HCT116 (cell line): ENCODE data around the gene NOS2. TPM values are rescaled to one million over a fixed set of nuclear protein-coding genes. Genes with fewer than 3 reads are reported as not detected.

Experiments used
- ATAC-seq: fragments of 200-7000 bp; cut with Tn5 transposase; 2 replicates; pipeline ENCODE4 v1.9.1; 2020; ENCODE audit warnings: mild to moderate bottlenecking, moderate library complexity
- BruUV-seq: library from RNA; stranded (reverse); fragments of 400-500 nt; replicated peaks from 2 replicates; lab custom pipeline; 2021; lab: Mats Ljungman, UMichigan
- CTCF ChIA-PET: fragments of 300-600 bp; sonication (Branson Sonifier 250); formaldehyde crosslinking; loops from one replicate; lab custom pipeline; 2021; ENCODE audit warnings: antibody characterized with exemption; lab: Charles Lee
- POLR2A ChIA-PET: fragments of 300-600, 350-600 bp; sonication (Branson Sonifier 250); formaldehyde crosslinking; loops from one replicate; lab custom pipeline; 2021; ENCODE audit warnings: antibody characterized with exemption; lab: Charles Lee
- RAD21 ChIA-PET, 2 experiments: fragments of 300-600 bp; sonication (Branson Sonifier 250); formaldehyde crosslinking; loops; one replicate each; lab custom pipeline; 2023; ENCODE audit warnings: low total read pairs in 2 of 2; ENCODE audit not compliant: uncharacterized antibody in 2 of 2, unreplicated experiment in 2 of 2, low non-redundant PET in 1 of 2; lab: Charles Lee
- DNase-seq: peaks from one replicate; pipeline ENCODE4 v3.0.0-alpha.2; 2010; ENCODE audit warnings: low read depth, low spot score
- H2AFZ ChIP-seq: fragments of 200-600 bp; shearing (Covaris generic), sonication (generic); 2 replicates; pipeline ENCODE4 v1.6.1; 2017; ENCODE audit warnings: low read depth, mixed run types, mixed read lengths, antibody characterized with exemption, low read length; ENCODE audit not compliant: poor library complexity, severe bottlenecking
- H3K27ac ChIP-seq: 2 replicates; pipeline ENCODE4 v1.5.1; 2012; ENCODE audit warnings: low read depth, low read length
- H3K27me3 ChIP-seq: fragments of 200-600 bp; sonication (generic); 2 replicates; pipeline ENCODE4 v1.6.1; 2016; ENCODE audit warnings: mixed run types, low read length, mixed read lengths; ENCODE audit not compliant: insufficient read depth
- H3K36me3 ChIP-seq, 2 experiments: fragments of 200-500 bp in 1 of 2; fragments of 200-600 bp in 1 of 2; sonication (Bioruptor generic) in 1 of 2; sonication (generic) in 1 of 2; 2 replicates each; pipeline versions ENCODE4 v1.5.1 to v1.6.1; 2014 to 2016; ENCODE audit warnings: low read length in 2 of 2, inconsistent platforms in 1 of 2, mixed read lengths in 1 of 2, mixed run types in 1 of 2; ENCODE audit not compliant: insufficient read depth in 2 of 2, control insufficient read depth in 1 of 2
- H3K4me1 ChIP-seq, 2 experiments: fragments of 200-600 bp in 1 of 2; sonication (generic) in 1 of 2; 2 replicates each; pipeline versions ENCODE4 v1.5.1 to v1.6.1; 2012 to 2017; ENCODE audit warnings: low read length in 2 of 2, inconsistent platforms in 1 of 2, mild to moderate bottlenecking in 1 of 2, mixed read lengths in 1 of 2, mixed run types in 1 of 2, moderate library complexity in 1 of 2; ENCODE audit not compliant: insufficient read depth in 2 of 2, control insufficient read depth in 1 of 2
- H3K4me2 ChIP-seq: fragments of 200-600 bp; sonication (generic); 2 replicates; pipeline ENCODE4 v1.6.1; 2017; ENCODE audit warnings: mixed run types, low read length, mixed read lengths
- H3K4me3 ChIP-seq, 2 experiments: fragments of 200-600 bp in 1 of 2; sonication (generic) in 1 of 2; replicated peaks in 1 of 2; 2 replicates each; pipeline ENCODE4 v1.5.1; 2011 to 2016; ENCODE audit warnings: low read length in 2 of 2, control low read depth in 1 of 2, low read depth in 1 of 2, mild to moderate bottlenecking in 1 of 2, mixed read lengths in 1 of 2, mixed run types in 1 of 2
- H3K79me2 ChIP-seq: fragments of 200-600 bp; sonication (generic); 2 replicates; pipeline ENCODE4 v1.6.1; 2017; ENCODE audit warnings: mild to moderate bottlenecking, mixed run types, low read length, moderate library complexity, mixed read lengths; ENCODE audit not compliant: insufficient read depth
- H3K9ac ChIP-seq: fragments of 200-600 bp; sonication (generic); 2 replicates; pipeline ENCODE4 v1.6.1; 2016; ENCODE audit warnings: low read length, mixed read lengths
- H3K9me2 ChIP-seq: fragments of 200-600 bp; sonication (generic), shearing (Covaris generic); 2 replicates; pipeline ENCODE4 v1.6.1; 2017; ENCODE audit warnings: mixed run types, mild to moderate bottlenecking, moderate library complexity; ENCODE audit not compliant: insufficient read depth
- H3K9me3 ChIP-seq, 2 experiments: fragments of 200-500 bp in 1 of 2; fragments of 200-600 bp in 1 of 2; sonication (Bioruptor generic) in 1 of 2; sonication (generic) in 1 of 2; 2 replicates each; pipeline ENCODE4 v1.6.1; 2014 to 2017; ENCODE audit warnings: low read length in 2 of 2, mixed read lengths in 2 of 2, inconsistent platforms in 1 of 2, low read depth in 1 of 2, mild to moderate bottlenecking in 1 of 2, mixed run types in 1 of 2, moderate library complexity in 1 of 2; ENCODE audit not compliant: control insufficient read depth in 1 of 2, insufficient read depth in 1 of 2
- H4K20me1 ChIP-seq: fragments of 200-600 bp; sonication (generic), shearing (Covaris generic); 2 replicates; pipeline ENCODE4 v1.6.1; 2017; ENCODE audit warnings: mixed run types, mild to moderate bottlenecking, moderate library complexity; ENCODE audit not compliant: insufficient read depth
- intact Hi-C: fragments of 100-400 bp; cut with micrococcal nuclease; formaldehyde crosslinking; loops from 2 replicates; pipeline ENCODE4 v1.10.0; 2022
- total RNA-seq: library from RNA; stranded (reverse); gene quantifications from one replicate; pipeline ENCODE4 v1.2.1, GENCODE V29; 2021; ENCODE audit not compliant: unreplicated experiment
- TF ChIP-seq, protein P1 (sequence below), 3 experiments: fragments of 200-600 bp in 1 of 3; sonication (generic) in 1 of 3; IDR thresholded peaks in 2 of 3; conservative IDR thresholded peaks in 1 of 3; 2 replicates each; pipeline ENCODE4 v1.5.1; 2012 to 2017; ENCODE audit warnings: low read depth in 2 of 3, low read length in 2 of 3, antibody characterized with exemption in 1 of 3, borderline replicate concordance in 1 of 3, control low read depth in 1 of 3, mild to moderate bottlenecking in 1 of 3, mixed read lengths in 1 of 3, mixed run types in 1 of 3, moderate library complexity in 1 of 3; ENCODE audit not compliant: insufficient read depth in 1 of 3
- TF ChIP-seq, protein P2 (sequence below): IDR thresholded peaks from 2 replicates; pipeline ENCODE4 v1.6.1; 2012
- TF ChIP-seq, protein P3 (sequence below): IDR thresholded peaks from 2 replicates; pipeline ENCODE4 v1.6.1; 2012; ENCODE audit warnings: low read depth

The NOS2 gene
- total RNA-seq, 1 experiment from 2014 or later = 0.07 TPM

DNA sequence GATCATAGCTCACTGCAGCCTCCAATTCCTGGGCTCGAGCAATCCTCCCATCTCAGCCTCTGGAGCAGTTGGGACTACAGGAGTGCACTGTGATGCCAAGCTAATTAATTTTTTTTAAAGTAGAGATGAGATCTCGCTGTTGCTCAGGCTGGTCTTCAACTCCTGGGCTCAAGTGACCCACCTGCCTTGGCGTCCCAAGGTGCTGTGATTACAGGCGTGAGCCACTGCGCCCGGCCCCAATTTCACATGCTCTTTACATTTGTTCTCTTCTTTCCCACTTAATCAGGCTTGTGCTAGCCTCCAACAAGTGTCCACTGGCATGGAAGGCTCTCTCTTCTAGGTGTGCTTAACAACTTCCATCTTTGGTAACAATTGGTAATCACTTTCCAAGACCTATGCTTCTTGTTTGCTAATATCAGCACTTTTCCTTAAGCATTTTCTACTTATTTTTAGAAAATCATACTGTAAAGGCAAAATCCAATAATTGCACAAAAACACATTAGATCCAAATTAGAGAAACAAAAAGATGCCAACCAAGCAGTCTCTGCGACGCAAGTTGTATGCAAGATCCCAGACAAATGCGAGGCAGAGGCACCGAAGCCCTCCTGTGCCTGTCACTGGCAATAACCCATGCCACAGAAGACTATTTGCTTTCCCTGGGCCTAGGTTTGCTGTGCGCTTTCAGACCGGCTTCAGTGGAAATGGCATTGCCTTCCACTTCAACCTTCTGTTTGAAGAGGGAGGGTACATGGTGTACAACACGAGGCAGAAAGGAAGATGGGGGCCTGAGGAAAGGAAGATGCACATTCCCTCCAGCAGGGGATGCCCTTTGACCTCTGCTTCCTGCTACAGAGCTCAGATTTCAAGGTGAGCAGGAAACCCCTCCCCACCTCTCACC is 52.6 kb downstream of the NOS2 start:
- Histone ChIP-seq H3K9ac (no peak overlapping the region), H3K4me1 (peaks cover 0 to 4% of the 10 kb centered on the region in 2 experiments; a peak in 1 of 4 replicates), H3K4me2 (no peak overlapping the region), H3K27ac (no peak overlapping the region), H3K36me3 (no peaks in the 10 kb centered on the region), H2AFZ (no peak overlapping the region), H3K9me3 (no peaks in the 10 kb centered on the region), H3K79me2 (no peaks in the 10 kb centered on the region), H3K4me3 (no peak overlapping the region), H3K27me3 (no peaks in the 10 kb centered on the region), H3K9me2 (no peaks in the 10 kb centered on the region), H4K20me1 (no peaks in the 10 kb centered on the region)
- ATAC-seq (peak; percentile 76), DNase-seq (peak; percentile 23)
- TF ChIP-seq, protein P1, sequence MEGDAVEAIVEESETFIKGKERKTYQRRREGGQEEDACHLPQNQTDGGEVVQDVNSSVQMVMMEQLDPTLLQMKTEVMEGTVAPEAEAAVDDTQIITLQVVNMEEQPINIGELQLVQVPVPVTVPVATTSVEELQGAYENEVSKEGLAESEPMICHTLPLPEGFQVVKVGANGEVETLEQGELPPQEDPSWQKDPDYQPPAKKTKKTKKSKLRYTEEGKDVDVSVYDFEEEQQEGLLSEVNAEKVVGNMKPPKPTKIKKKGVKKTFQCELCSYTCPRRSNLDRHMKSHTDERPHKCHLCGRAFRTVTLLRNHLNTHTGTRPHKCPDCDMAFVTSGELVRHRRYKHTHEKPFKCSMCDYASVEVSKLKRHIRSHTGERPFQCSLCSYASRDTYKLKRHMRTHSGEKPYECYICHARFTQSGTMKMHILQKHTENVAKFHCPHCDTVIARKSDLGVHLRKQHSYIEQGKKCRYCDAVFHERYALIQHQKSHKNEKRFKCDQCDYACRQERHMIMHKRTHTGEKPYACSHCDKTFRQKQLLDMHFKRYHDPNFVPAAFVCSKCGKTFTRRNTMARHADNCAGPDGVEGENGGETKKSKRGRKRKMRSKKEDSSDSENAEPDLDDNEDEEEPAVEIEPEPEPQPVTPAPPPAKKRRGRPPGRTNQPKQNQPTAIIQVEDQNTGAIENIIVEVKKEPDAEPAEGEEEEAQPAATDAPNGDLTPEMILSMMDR (IDR thresholded peaks at IDR 0.05 in 2 of 3, conservative IDR thresholded peaks at IDR 0.05 in 1 of 3; ENCODE audit: borderline replicate concordance in 1 of 3, insufficient read depth in 1 of 3, low read depth in 2 of 3, low read length in 2 of 3) = peak in 2 of 3 experiments; percentile 65 to 71; a peak in 4 of 6 replicates
- TF ChIP-seq, protein P2, sequence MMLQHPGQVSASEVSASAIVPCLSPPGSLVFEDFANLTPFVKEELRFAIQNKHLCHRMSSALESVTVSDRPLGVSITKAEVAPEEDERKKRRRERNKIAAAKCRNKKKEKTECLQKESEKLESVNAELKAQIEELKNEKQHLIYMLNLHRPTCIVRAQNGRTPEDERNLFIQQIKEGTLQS = no peak
- CTCF ChIA-PET = interaction anchor here (0.7 to 2.2 kb wide), 4 partner anchors 9 to 93 kb away, joined by 3 to 12 read pairs (median 4); no protein-coding TSS in a partner anchor
- intact Hi-C loops = loop anchor here (10.0 kb wide), 1 partner anchor 63 kb away; no protein-coding TSS in a partner anchor
- POLR2A ChIA-PET = no interaction called here
- RAD21 ChIA-PET = no interaction called here
- BruUV-seq = no TSS peak

DNA sequence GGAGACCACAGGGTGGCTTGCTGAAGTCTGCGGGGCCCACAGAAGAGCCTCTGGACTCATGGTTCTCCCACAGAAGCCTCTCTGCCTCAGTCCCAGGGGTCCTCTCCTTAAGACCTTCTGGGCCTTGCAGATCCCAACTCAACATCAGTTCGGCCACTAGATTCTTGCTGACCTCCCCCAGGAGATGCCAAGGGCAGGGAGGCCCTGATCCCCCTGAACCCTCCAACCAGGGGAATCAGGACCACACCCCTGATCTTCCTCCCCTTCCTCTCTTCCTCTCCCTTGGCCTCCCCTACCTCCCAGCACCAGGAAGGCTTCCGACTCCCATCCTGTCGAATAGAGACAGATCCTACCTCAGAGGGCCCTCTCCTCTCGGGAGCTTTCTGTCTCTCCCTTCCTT is 53.4 kb downstream of the NOS2 start:
- intact Hi-C loops = loop anchor here (10.0 kb wide), 1 partner anchor 62 kb away; no protein-coding TSS in a partner anchor
- no TSS peak for BruUV-seq
- RAD21 ChIA-PET = no interaction called here

More for the DNA sequence above, 53.4 kb downstream of the NOS2 start:
- Histone ChIP-seq H3K27me3 (no peaks in the 10 kb centered on the region), H3K4me1 (peaks cover 0 to 4% of the 10 kb centered on the region in 2 experiments; a peak in 1 of 4 replicates), H3K9ac (no peak overlapping the region), H3K36me3 (no peaks in the 10 kb centered on the region), H3K27ac (no peak overlapping the region), H4K20me1 (no peaks in the 10 kb centered on the region), H3K4me3 (no peak overlapping the region), H3K4me2 (no peak overlapping the region), H3K9me2 (no peaks in the 10 kb centered on the region), H2AFZ (no peak overlapping the region), H3K9me3 (no peaks in the 10 kb centered on the region), H3K79me2 (no peaks in the 10 kb centered on the region)
- TF ChIP-seq, protein P3, sequence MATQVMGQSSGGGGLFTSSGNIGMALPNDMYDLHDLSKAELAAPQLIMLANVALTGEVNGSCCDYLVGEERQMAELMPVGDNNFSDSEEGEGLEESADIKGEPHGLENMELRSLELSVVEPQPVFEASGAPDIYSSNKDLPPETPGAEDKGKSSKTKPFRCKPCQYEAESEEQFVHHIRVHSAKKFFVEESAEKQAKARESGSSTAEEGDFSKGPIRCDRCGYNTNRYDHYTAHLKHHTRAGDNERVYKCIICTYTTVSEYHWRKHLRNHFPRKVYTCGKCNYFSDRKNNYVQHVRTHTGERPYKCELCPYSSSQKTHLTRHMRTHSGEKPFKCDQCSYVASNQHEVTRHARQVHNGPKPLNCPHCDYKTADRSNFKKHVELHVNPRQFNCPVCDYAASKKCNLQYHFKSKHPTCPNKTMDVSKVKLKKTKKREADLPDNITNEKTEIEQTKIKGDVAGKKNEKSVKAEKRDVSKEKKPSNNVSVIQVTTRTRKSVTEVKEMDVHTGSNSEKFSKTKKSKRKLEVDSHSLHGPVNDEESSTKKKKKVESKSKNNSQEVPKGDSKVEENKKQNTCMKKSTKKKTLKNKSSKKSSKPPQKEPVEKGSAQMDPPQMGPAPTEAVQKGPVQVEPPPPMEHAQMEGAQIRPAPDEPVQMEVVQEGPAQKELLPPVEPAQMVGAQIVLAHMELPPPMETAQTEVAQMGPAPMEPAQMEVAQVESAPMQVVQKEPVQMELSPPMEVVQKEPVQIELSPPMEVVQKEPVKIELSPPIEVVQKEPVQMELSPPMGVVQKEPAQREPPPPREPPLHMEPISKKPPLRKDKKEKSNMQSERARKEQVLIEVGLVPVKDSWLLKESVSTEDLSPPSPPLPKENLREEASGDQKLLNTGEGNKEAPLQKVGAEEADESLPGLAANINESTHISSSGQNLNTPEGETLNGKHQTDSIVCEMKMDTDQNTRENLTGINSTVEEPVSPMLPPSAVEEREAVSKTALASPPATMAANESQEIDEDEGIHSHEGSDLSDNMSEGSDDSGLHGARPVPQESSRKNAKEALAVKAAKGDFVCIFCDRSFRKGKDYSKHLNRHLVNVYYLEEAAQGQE = no peak
- ChIA-PET CTCF (interaction anchor here (0.7 kb wide), 1 partner anchor 92 kb away, joined by 3 read pairs; no protein-coding TSS in a partner anchor), POLR2A (no interaction called here)
- ATAC-seq = no peak
- no peak for DNase-seq
